NOMO-1 treated with dmso at 0.1 percent for 144 hours (cell line): ENCODE measurements around the gene ANKRD29.
"Not testable (repeated sequence)": the region's sequence is repeated elsewhere in the genome, so short reads cannot be mapped to it uniquely, and the experiment has no call there.

ENCODE experiments used
- DNase-seq: peaks from one replicate; lab custom pipeline; 2025; ENCODE audit not compliant: unreplicated experiment; lab: John Stamatoyannopoulos, UW

Gene ANKRD29

DNA sequence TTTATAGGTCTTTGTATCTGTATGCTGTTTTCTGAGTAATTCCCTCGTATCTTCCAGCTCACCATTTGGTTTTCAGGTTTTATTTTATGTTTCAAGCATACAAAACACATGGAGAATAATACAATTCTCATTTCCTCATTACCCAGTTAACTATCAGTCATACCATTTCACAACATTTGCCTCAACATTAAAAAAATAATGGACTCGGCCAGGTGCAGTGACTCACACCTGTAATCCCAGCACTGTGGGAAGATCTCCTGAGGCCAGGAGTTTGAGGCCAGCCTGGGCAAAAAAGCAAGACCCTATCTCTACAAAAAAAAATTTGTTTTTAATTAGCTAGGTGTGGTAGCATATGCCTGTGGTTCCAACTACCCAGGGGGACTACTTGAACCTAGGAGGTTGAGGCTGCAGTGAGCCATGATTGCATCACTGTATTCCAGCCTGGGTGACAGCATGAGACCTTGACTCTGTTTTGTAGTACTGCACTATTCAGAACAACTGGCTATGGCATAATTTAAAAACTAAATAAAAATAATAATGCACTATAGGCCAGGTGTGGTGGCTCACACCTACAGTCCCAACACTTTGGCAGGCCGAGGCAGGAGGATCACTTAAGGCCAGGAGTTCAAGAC lies 96.7 kb downstream of the ANKRD29 start:
- DNase-seq = no peak

DNA sequence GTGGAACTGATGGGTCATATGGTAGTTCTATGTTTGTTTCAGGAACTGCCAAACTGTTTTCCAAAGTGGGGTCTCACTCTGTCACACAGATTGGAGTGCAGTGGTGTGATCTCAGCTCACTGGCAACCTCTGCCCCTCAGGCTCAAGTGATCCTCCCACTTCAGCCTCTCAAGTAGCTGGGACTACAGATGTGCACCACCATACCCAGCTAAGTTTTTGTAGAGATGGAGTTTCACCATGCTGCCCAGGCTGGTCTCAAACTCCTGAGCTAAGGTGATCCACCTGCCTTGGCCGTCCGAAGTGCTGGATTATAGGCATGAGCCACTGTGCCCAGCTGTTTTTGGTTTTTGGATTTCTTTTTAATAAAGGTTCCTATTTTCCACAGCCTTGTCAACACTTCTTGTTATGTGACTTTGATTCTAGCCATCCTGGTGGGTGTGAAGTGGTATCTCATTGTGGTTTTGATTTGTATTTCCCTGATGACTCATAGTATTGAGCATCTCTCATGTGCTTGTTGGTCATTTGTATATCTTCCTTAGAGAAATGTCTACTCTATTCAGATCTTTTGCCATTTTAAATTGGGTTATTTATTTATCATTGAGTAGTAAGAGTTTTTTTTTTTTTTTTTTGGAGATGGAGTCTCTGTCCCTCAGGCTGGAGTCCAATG lies 99.2 kb downstream of the ANKRD29 start:
- DNase-seq = no peak

DNA sequence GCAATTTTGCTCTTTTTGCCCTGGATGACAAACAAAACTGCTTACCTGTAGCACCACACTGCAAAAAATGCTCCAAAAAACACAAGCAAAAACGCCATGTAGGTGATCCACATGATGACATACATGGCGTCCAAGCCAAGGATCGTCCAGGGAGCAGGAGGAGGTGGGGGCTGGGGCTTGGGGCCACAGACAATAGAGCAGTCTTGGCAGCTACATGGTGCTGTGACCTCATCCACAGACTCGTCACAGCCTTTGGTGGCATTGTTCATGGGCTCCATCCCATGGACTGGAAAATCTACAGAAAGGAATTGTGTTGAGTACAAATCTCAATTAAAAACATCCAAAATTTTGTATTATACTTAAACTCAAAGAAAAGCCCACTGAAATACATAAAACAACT lies 102.5 kb downstream of the ANKRD29 start:
- DNase-seq = no peak

DNA sequence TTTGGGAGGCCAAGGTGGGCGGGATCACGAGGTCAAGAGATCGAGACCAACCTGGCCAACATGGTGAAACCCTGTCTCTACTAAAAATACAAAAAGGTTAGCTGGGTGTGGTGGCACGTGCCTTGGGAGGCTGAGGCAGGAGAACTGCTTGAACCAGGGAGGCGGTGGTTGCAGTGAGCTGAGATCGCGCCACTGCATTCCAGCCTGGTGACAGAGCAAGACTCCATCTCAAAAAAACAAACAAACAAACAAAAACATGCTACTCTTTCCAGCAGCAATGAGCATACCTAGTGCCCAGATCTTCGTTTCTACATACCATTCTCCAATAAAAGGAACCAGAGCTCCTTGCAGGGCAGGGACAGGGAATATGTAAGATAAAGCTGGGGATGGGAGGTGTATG lies 105.2 kb downstream of the ANKRD29 start:
- DNase-seq = not testable (repeated sequence)

DNA sequence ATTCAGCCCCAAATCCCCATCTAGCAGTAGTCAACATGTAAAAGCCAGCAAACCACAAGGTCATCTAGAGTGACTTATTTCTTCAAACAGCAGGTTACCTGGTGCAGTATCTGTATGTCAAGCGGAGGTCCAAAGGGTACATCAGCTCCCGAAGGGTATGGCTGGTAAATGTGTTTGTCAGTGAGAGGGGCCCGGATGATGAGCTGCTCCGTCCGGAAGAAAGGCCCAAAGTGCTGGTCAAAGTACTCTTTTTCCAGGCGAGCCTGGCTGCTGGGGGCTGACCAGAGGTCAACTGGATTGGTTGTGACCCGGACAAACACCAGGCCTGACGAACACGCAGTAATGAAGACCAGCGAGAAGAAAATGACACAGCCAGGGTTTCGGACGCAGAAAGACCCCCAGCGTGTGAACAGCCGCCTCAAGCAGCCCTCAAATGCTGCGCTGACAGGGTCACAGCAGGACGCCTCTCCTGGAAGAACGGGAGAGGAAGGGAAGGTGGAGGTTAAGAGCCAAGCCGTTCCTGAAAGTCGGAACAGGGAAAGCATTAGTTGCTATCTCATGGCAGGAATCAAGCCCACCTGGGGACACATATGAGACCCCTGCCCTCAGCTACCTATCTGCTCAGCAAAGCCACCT lies 106.4 kb downstream of the ANKRD29 start:
- no peak for DNase-seq

DNA sequence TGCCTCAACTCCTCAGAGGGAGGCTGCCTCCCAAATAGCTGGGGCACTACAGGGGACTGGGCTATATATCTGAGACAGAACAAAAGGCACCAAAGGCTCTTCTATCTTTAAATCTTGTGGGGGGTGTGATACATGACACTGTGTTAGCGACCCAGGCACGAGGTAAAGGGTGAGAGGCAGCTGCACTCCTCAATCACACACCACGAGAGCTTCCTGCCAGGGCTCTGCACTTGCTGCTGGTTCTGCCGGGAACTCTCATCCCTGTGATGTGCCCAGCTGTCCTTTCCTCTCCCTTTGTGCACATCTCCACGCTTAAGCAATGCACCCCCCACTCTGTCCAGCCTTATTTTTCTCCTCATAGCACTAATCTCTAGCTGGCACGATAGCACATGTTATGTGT lies 108.8 kb downstream of the ANKRD29 start:
- DNase-seq = no peak

DNA sequence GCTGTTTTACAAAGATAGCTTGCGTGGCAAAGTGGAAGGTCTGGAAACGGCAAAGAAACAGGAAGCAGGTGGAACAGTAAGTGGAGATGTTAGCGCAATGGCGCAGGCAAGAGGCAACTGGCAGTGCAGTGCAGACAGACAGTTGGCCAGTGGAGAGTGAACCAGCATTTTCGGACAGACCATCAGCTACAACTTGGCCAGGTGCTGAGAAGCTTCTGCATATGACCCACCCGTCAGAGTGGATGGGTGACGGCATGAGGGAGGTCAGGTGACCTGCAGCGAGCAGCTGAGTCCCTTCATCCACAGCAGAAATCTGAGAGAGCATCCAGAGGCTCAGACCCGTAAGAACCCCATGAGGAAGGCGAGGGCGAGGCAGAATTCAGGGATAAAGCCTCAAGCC lies 110.2 kb downstream of the ANKRD29 start:
- DNase-seq = no peak

DNA sequence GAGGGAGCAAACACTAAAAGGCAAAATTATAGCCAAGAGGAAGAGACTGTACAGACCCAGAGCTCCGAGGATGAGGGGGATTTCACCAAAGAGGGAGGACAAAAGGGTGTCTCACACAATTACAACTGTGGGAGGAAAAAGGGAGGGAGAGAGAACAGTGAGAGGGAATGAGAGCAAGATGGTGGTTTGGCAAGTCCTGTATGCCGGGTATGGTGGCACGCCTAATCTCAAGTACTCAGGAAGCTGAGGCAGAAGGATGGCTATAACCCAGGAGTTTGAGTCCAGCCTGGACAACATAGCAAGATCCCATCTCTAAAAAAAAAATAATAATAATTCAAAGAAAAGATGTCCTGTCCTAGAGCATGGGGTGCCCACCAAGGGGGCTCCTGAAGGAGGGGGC lies 110.7 kb downstream of the ANKRD29 start:
- no peak for DNase-seq

DNA sequence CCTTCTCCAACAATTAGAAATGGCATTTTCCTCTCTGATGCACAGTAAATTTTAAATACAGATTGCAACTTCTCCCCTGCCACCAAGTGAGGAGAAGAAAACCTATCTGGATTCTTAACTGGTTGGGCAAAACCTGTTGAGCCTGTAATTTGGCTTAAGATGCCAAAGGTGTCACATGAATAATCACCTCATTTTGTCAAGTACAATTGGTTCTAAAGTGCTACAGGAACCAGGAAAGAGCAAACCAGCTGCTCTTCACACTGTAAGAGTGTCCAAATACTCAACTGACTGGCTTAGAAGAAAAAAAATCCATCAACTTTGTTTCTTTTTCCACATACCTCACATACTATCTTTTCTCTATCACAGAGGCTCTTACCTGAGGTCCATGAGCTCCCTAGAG lies 111.8 kb downstream of the ANKRD29 start:
- DNase-seq = no peak
